ENCODE results near the gene CHCHD4. TPM values are rescaled to one million over a fixed set of nuclear protein-coding genes. Genes with fewer than 3 reads are reported as not detected.

Gene CHCHD4
- total and polyA plus RNA-seq, 2 of the 13 experiments (the other 11 are each of a cell fraction or from before 2014, with no cell fraction given) = 15.8 to 24.1 TPM

- TF ChIP-seq, protein P1, sequence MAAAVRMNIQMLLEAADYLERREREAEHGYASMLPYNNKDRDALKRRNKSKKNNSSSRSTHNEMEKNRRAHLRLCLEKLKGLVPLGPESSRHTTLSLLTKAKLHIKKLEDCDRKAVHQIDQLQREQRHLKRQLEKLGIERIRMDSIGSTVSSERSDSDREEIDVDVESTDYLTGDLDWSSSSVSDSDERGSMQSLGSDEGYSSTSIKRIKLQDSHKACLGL (CRISPR knock-in tag; IDR thresholded peaks at IDR 0.05) = no peak
- TF ChIP-seq XRCC5 (optimal IDR thresholded peaks at IDR 0.05; ENCODE audit: low read length) (no peak), RFX3 (CRISPR knock-in tag; IDR thresholded peaks at IDR 0.05) (no peak), ZNF512 (CRISPR knock-in tag; IDR thresholded peaks at IDR 0.05) (no peak), ZBTB25 (CRISPR knock-in tag; IDR thresholded peaks at IDR 0.05) (no peak), NCOA1 (CRISPR knock-in tag; IDR thresholded peaks at IDR 0.05) (no peak), MEF2D (CRISPR knock-in tag; IDR thresholded peaks at IDR 0.05) (no peak; the same call in 1 of the 2 replicates), ZNF383 (CRISPR knock-in tag; IDR thresholded peaks at IDR 0.05; ENCODE audit: borderline replicate concordance) (no peak), WIZ (CRISPR knock-in tag; IDR thresholded peaks at IDR 0.05) (peak; percentile 56; the same call in 1 of the 2 replicates), ZNF7 (CRISPR knock-in tag; IDR thresholded peaks at IDR 0.05) (no peak), KLF15 (CRISPR knock-in tag; IDR thresholded peaks at IDR 0.05; ENCODE audit: borderline replicate concordance) (0 out of 2 replicates have a peak, but pooled peaks have one; percentile 61), ZNF577 (CRISPR knock-in tag; IDR thresholded peaks at IDR 0.05; ENCODE audit: borderline replicate concordance, low read depth) (no peak), CEBPB (IDR thresholded peaks at IDR 0.05; ENCODE audit: borderline replicate concordance, low read depth, low read length) (no peak), FOXP4 (CRISPR knock-in tag; IDR thresholded peaks at IDR 0.05) (no peak), BRCA1 (CRISPR knock-in tag; IDR thresholded peaks at IDR 0.05) (no peak; the same call in 1 of the 2 replicates), KDM4B (CRISPR knock-in tag; IDR thresholded peaks at IDR 0.05) (0 out of 2 replicates have a peak, but pooled peaks have one; percentile 23)
- TF ChIP-seq, protein P2, sequence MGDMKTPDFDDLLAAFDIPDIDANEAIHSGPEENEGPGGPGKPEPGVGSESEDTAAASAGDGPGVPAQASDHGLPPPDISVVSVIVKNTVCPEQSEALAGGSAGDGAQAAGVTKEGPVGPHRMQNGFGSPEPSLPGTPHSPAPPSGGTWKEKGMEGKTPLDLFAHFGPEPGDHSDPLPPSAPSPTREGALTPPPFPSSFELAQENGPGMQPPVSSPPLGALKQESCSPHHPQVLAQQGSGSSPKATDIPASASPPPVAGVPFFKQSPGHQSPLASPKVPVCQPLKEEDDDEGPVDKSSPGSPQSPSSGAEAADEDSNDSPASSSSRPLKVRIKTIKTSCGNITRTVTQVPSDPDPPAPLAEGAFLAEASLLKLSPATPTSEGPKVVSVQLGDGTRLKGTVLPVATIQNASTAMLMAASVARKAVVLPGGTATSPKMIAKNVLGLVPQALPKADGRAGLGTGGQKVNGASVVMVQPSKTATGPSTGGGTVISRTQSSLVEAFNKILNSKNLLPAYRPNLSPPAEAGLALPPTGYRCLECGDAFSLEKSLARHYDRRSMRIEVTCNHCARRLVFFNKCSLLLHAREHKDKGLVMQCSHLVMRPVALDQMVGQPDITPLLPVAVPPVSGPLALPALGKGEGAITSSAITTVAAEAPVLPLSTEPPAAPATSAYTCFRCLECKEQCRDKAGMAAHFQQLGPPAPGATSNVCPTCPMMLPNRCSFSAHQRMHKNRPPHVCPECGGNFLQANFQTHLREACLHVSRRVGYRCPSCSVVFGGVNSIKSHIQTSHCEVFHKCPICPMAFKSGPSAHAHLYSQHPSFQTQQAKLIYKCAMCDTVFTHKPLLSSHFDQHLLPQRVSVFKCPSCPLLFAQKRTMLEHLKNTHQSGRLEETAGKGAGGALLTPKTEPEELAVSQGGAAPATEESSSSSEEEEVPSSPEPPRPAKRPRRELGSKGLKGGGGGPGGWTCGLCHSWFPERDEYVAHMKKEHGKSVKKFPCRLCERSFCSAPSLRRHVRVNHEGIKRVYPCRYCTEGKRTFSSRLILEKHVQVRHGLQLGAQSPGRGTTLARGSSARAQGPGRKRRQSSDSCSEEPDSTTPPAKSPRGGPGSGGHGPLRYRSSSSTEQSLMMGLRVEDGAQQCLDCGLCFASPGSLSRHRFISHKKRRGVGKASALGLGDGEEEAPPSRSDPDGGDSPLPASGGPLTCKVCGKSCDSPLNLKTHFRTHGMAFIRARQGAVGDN (CRISPR knock-in tag; IDR thresholded peaks at IDR 0.05) = peak; percentile 64
- TF ChIP-seq, protein P3, sequence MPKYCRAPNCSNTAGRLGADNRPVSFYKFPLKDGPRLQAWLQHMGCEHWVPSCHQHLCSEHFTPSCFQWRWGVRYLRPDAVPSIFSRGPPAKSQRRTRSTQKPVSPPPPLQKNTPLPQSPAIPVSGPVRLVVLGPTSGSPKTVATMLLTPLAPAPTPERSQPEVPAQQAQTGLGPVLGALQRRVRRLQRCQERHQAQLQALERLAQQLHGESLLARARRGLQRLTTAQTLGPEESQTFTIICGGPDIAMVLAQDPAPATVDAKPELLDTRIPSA (CRISPR knock-in tag; IDR thresholded peaks at IDR 0.05; ENCODE audit: borderline replicate concordance) = no peak
Observed at GRCh38 chr3:14125193-14126016, 735 bp upstream of the CHCHD4 start (continued).
